OCI-LY1 (cell line): Measurements from ENCODE around the gene C20orf144.

ENCODE experiments used
- CTCF ChIP-seq: fragments of 200-600 bp; sonication (generic), shearing (Covaris generic); IDR thresholded peaks from 2 replicates; pipeline ENCODE4 v1.5.1; 2017; ENCODE audit warnings: mild to moderate bottlenecking, antibody characterized with exemption, low read length, moderate library complexity, mixed read lengths
- EZH2 ChIP-seq: fragments of 200-600 bp; sonication (generic), shearing (Covaris generic); IDR thresholded peaks from 2 replicates; pipeline ENCODE4 v1.8.0; 2017; ENCODE audit warnings: borderline replicate concordance, mixed run types, mild to moderate bottlenecking, antibody characterized with exemption, low read length, moderate library complexity, mixed read lengths

DNA sequence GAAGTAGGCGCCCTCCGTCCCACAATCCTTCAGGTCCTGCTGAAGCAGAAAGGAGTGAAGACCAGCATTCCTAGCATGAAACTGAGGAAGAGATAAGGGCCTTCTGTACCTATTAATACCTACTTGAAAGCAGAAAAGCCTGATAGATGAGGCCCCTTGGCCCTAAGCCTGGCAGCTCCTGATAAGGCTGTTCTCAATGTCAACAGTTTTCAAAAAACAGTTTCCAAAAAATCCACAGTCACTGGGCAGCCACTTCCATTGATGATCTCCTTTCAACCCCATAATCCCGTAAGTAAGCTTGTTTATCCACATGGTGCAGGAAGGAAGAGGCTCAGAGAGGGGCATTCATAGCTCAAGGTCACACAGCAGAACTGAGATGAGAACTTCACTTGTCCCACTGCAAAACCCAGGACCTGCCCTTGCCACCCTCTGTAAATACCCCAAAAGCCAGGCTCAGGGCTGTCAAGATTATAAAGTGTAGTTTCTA lies 26.9 kb downstream of the C20orf144 start:
- no peak for TF ChIP-seq CTCF
- no peak for TF ChIP-seq EZH2
